ENCODE results near the gene RAPGEF1. TPM values are rescaled to one million over a fixed set of nuclear protein-coding genes. Genes with fewer than 3 reads are reported as not detected.
A peak's percentile ranks its signal among the peaks of the same experiment; 100 is the strongest.

The RAPGEF1 gene
- total and polyA plus RNA-seq, 2 of the 13 experiments (the other 11 are each of a cell fraction or from before 2014, with no cell fraction given), result 21.2 to 38.9 TPM

DNA sequence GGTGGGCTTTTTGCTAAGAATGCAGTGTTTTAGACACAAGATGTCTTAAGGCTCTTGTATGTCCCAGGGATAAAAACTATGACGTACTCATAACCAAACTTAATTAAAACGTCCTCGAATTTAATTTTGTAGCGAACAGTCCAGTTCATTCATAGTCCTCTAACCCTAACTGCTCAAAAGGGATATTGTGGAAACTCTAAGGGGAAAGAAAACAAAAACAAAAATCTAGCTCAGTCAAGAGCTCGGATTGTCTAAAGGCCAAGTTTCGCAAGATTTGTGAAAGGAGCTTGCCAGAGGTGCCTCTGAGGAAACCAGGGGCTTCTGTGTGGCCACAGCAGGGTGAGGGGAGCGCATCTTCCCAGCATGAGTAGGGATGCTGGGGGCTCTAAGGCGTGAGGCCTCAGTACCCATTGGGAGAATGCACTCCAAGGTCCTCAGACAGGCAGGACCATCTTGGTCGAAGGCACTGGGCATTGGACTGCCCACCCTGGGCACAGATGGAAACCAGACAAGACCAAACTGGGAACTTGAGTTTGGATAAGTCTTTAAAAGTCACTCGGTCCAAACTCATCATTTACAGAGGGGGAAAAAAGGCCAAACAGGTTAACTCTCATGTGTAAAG lies 122.8 kb downstream of the RAPGEF1 start:
- no peak overlapping the region for H3K27ac ChIP-seq (ENCODE audit: extremely low read length, insufficient read depth, low read length)
- H3K4me2 ChIP-seq (ENCODE audit: low read depth, low read length), result peak overlapping the region; percentile 13; the same call in 1 of the 2 replicates
- H3K36me3 ChIP-seq (replicated peaks in 1 of 2; ENCODE audit: control insufficient read depth in 1 of 2, insufficient read depth in 2 of 2, low read length in 2 of 2), result peaks cover 19 to 46% of the 10 kb centered on the region in 2 experiments
- H3K4me1 ChIP-seq (ENCODE audit: insufficient read depth, low read length), result peaks cover 26% of the 10 kb centered on the region
- no TSS peak for BruUV-seq (replicated peaks)
- CTCF ChIA-PET (ENCODE audit: low intra/inter-chr PET ratio, low total read pairs), result interaction anchor here (2.1 kb wide), 1 partner anchor 123 kb away, joined by 8 read pairs; the partner anchor contains the start of gene RAPGEF1
- no peaks in the 10 kb centered on the region for H3K9me3 ChIP-seq (ENCODE audit: low read length)
- ATAC-seq (no peak), DNase-seq (ENCODE audit: low spot score) (peak; percentile 21), FAIRE-seq (peak; percentile 32)
- H3K27me3 ChIP-seq (ENCODE audit: control insufficient read depth in 1 of 2, insufficient read depth in 2 of 2, low read length in 2 of 2), result no peaks in the 10 kb centered on the region
- no peak overlapping the region for H3K9ac ChIP-seq (ENCODE audit: insufficient read depth, low read depth, low read length)
- no peak overlapping the region for H2AFZ ChIP-seq (ENCODE audit: low read length)
- H3K4me3 ChIP-seq (replicated peaks in 1 of 3; ENCODE audit: insufficient read depth in 1 of 3, low read depth in 2 of 3, low read length in 3 of 3), result no peak overlapping the region
- H3K79me2 ChIP-seq (ENCODE audit: insufficient read depth, low read length), result no peaks in the 10 kb centered on the region
- in situ Hi-C loops (cut with HindIII; ENCODE audit: extremely low pct_ligation_motif_present, low pct_unique_long_range_greater_than_20kb) (no loop called here), intact Hi-C loops (cut with micrococcal nuclease; ENCODE audit: unreplicated experiment) (no loop called here)
- no peaks in the 10 kb centered on the region for H4K20me1 ChIP-seq (ENCODE audit: insufficient read depth, low read length)
- 69% methylated on average over 10 of the region's 10 CpGs for WGBS (ENCODE audit: low lambda C conversion rate)
- POLR2A ChIA-PET, result interaction anchor here (0.8 to 2.6 kb wide), 4 partner anchors 11 to 119 kb away, joined by 3 to 36 read pairs (median 4); no protein-coding TSS in a partner anchor
- TF ChIP-seq CEBPB (IDR thresholded peaks at IDR 0.05; ENCODE audit: borderline replicate concordance, low read depth, low read length) (peak; percentile 91), ZNF703 (CRISPR knock-in tag; IDR thresholded peaks at IDR 0.05; ENCODE audit: borderline replicate concordance) (no peak), FOSL2 (CRISPR knock-in tag; IDR thresholded peaks at IDR 0.05) (peak; percentile 11; the same call in 1 of the 2 replicates), PAX8 (CRISPR knock-in tag; IDR thresholded peaks at IDR 0.05; ENCODE audit: borderline replicate concordance) (no peak), ZNF33A (CRISPR knock-in tag; IDR thresholded peaks at IDR 0.05; ENCODE audit: borderline replicate concordance) (no peak), YY1 (IDR thresholded peaks at IDR 0.05; ENCODE audit: insufficient read depth, insufficient replicate concordance, low read depth, low read length) (no peak), CEBPG (CRISPR knock-in tag; IDR thresholded peaks at IDR 0.05) (peak; percentile 77), ZNF264 (CRISPR knock-in tag; IDR thresholded peaks at IDR 0.05) (no peak), GATAD2A (CRISPR knock-in tag; IDR thresholded peaks at IDR 0.05) (peak; percentile 67; the same call in 1 of the 2 replicates), ARID5B (CRISPR knock-in tag; IDR thresholded peaks at IDR 0.05) (peak; percentile 32; the same call in 1 of the 2 replicates), ZSCAN25 (CRISPR knock-in tag; IDR thresholded peaks at IDR 0.05) (no peak), ZFP37 (CRISPR knock-in tag; IDR thresholded peaks at IDR 0.05; ENCODE audit: borderline replicate concordance) (no peak), ARID4A (CRISPR knock-in tag; IDR thresholded peaks at IDR 0.05; ENCODE audit: borderline replicate concordance) (0 out of 2 replicates have a peak, but pooled peaks have one; percentile 15), SOX5 (CRISPR knock-in tag; IDR thresholded peaks at IDR 0.05; ENCODE audit: borderline replicate concordance) (peak; percentile 29; the same call in 1 of the 2 replicates), GFI1 (CRISPR knock-in tag; IDR thresholded peaks at IDR 0.05; ENCODE audit: borderline replicate concordance) (peak; percentile 71; the same call in 1 of the 2 replicates)
- TF ChIP-seq, protein P1, sequence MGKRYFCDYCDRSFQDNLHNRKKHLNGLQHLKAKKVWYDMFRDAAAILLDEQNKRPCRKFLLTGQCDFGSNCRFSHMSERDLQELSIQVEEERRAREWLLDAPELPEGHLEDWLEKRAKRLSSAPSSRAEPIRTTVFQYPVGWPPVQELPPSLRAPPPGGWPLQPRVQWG (CRISPR knock-in tag; IDR thresholded peaks at IDR 0.05; ENCODE audit: borderline replicate concordance, low read depth), result no peak
